HL-60 (cell line): Measurements from ENCODE around the gene GALNT17.

Source experiments
- GABPA ChIP-seq: IDR thresholded peaks from 2 replicates; pipeline ENCODE4 v1.6.1; 2012; ENCODE audit warnings: low read depth
- POLR2AphosphoS5 ChIP-seq: IDR thresholded peaks from 2 replicates; pipeline ENCODE4 v1.6.1; 2012; ENCODE audit warnings: low read depth
- TF ChIP-seq, protein P1 (sequence below): IDR thresholded peaks from one replicate; pipeline ENCODE4 v1.5.1; 2011; ENCODE audit warnings: low read length, control low read depth, inconsistent platforms; ENCODE audit not compliant: insufficient read depth
- TF ChIP-seq, protein P2 (sequence below): IDR thresholded peaks from 2 replicates; pipeline ENCODE4 v1.6.1; 2012; ENCODE audit warnings: low read depth; ENCODE audit not compliant: insufficient replicate concordance

DNA sequence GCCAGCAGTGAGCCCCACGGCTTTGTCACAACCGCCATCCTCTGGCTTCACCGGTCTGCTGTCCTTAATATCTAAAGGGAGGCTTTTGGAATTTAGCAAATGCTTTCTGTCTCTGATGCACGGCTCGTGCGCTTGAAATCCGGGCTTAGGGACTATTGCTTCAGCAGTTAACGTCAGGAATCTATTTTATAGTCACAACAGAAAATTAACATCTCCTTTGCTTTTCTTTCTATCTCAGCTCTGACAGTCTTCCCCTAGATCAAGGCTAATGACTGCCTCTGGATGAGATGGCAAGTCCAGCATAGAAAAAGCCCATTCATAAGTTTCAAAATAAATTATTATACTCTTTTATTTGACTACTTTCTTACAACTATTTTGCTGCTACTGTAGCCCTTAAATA lies 423.8 kb downstream of the GALNT17 start:
- TF ChIP-seq, protein P1, sequence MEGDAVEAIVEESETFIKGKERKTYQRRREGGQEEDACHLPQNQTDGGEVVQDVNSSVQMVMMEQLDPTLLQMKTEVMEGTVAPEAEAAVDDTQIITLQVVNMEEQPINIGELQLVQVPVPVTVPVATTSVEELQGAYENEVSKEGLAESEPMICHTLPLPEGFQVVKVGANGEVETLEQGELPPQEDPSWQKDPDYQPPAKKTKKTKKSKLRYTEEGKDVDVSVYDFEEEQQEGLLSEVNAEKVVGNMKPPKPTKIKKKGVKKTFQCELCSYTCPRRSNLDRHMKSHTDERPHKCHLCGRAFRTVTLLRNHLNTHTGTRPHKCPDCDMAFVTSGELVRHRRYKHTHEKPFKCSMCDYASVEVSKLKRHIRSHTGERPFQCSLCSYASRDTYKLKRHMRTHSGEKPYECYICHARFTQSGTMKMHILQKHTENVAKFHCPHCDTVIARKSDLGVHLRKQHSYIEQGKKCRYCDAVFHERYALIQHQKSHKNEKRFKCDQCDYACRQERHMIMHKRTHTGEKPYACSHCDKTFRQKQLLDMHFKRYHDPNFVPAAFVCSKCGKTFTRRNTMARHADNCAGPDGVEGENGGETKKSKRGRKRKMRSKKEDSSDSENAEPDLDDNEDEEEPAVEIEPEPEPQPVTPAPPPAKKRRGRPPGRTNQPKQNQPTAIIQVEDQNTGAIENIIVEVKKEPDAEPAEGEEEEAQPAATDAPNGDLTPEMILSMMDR = no peak
- TF ChIP-seq POLR2AphosphoS5 (no peak), GABPA (no peak)
- TF ChIP-seq, protein P2, sequence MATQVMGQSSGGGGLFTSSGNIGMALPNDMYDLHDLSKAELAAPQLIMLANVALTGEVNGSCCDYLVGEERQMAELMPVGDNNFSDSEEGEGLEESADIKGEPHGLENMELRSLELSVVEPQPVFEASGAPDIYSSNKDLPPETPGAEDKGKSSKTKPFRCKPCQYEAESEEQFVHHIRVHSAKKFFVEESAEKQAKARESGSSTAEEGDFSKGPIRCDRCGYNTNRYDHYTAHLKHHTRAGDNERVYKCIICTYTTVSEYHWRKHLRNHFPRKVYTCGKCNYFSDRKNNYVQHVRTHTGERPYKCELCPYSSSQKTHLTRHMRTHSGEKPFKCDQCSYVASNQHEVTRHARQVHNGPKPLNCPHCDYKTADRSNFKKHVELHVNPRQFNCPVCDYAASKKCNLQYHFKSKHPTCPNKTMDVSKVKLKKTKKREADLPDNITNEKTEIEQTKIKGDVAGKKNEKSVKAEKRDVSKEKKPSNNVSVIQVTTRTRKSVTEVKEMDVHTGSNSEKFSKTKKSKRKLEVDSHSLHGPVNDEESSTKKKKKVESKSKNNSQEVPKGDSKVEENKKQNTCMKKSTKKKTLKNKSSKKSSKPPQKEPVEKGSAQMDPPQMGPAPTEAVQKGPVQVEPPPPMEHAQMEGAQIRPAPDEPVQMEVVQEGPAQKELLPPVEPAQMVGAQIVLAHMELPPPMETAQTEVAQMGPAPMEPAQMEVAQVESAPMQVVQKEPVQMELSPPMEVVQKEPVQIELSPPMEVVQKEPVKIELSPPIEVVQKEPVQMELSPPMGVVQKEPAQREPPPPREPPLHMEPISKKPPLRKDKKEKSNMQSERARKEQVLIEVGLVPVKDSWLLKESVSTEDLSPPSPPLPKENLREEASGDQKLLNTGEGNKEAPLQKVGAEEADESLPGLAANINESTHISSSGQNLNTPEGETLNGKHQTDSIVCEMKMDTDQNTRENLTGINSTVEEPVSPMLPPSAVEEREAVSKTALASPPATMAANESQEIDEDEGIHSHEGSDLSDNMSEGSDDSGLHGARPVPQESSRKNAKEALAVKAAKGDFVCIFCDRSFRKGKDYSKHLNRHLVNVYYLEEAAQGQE = no peak
